ENCODE results near the gene SLC8A2.
A peak's percentile ranks its signal among the peaks of the same experiment; 100 is the strongest.

SLC8A2 gene

GRCh38 chr19:47456721-47457474 is 14.8 kb downstream of the SLC8A2 start:
- no peak for DNase-seq

- DNase-seq: no peak
These were observed 21.2 kb downstream of the SLC8A2 start for GRCh38 chr19:47450478-47450877.

- no peak for DNase-seq
These were observed 23.3 kb downstream of the SLC8A2 start for GRCh38 chr19:47448360-47448727.

- no peak for DNase-seq
These were observed 24.0 kb downstream of the SLC8A2 start for GRCh38 chr19:47447470-47448359.

GRCh38 chr19:47446534-47447469 is 24.9 kb downstream of the SLC8A2 start:
- DNase-seq: no peak

- DNase-seq: no peak
These were observed 25.7 kb downstream of the SLC8A2 start for GRCh38 chr19:47445937-47446402.

GRCh38 chr19:47445527-47445926 is 26.2 kb downstream of the SLC8A2 start:
- no peak for DNase-seq

- no peak for DNase-seq
These were observed 27.3 kb downstream of the SLC8A2 start for GRCh38 chr19:47444388-47444821.

- no peak for DNase-seq
These were observed 28.4 kb downstream of the SLC8A2 start for GRCh38 chr19:47443331-47443730.

- DNase-seq: no peak
These were observed 32.9 kb downstream of the SLC8A2 start for GRCh38 chr19:47438793-47439220.

- DNase-seq: no peak
These were observed 34.2 kb downstream of the SLC8A2 start for GRCh38 chr19:47437500-47437899.

GRCh38 chr19:47436712-47437401 is 34.8 kb downstream of the SLC8A2 start:
- peak; percentile 39 for DNase-seq

- DNase-seq: no peak
These were observed 35.7 kb downstream of the SLC8A2 start for GRCh38 chr19:47435883-47436417.

GRCh38 chr19:47435196-47435595 is 36.5 kb downstream of the SLC8A2 start:
- no peak for DNase-seq

GRCh38 chr19:47434088-47434487 is 37.6 kb downstream of the SLC8A2 start:
- DNase-seq: no peak

- DNase-seq: no peak
These were observed 38.6 kb downstream of the SLC8A2 start for GRCh38 chr19:47433121-47433520.

GRCh38 chr19:47432499-47432898 is 39.2 kb downstream of the SLC8A2 start:
- DNase-seq: no peak

- DNase-seq: no peak
These were observed 39.6 kb downstream of the SLC8A2 start for GRCh38 chr19:47432091-47432490.

GRCh38 chr19:47430041-47430802 is 41.5 kb downstream of the SLC8A2 start:
- no peak for DNase-seq

GRCh38 chr19:47429140-47429793 is 42.4 kb downstream of the SLC8A2 start:
- DNase-seq: no peak
